Neural progenitor cell (in vitro differentiated cells): ENCODE measurements around the gene MSANTD2. TPM values are rescaled to one million over a fixed set of nuclear protein-coding genes. Genes with fewer than 3 reads are reported as not detected.

ENCODE experiments used
- DNase-seq: peaks from one replicate; pipeline ENCODE4 v3.0.0-alpha.2; 2016; ENCODE audit warnings: low spot score
- H2AFZ ChIP-seq: fragments of 200-600 bp; sonication (generic); replicated peaks from 2 replicates; pipeline ENCODE4 v1.6.1; 2016; ENCODE audit warnings: antibody characterized with exemption
- H3F3A ChIP-seq: fragments of 200-600 bp; sonication (generic); 2 replicates; pipeline ENCODE4 v1.6.1; 2016; ENCODE audit warnings: antibody characterized with exemption, low read depth
- H3K27ac ChIP-seq: fragments of 200-600 bp; sonication (generic); 2 replicates; pipeline ENCODE4 v1.5.1; 2016; ENCODE audit warnings: mild to moderate bottlenecking
- H3K27me3 ChIP-seq: fragments of 200-600 bp; sonication (generic); 2 replicates; pipeline ENCODE4 v1.6.1; 2016; ENCODE audit warnings: mild to moderate bottlenecking, moderate library complexity
- H3K36me3 ChIP-seq: fragments of 200-600 bp; sonication (generic); 2 replicates; pipeline ENCODE4 v1.5.1; 2016
- H3K4me1 ChIP-seq: fragments of 200-600 bp; sonication (generic); 2 replicates; pipeline ENCODE4 v1.6.1; 2016; ENCODE audit warnings: mixed run types
- H3K4me2 ChIP-seq: fragments of 200-600 bp; sonication (generic); 2 replicates; pipeline ENCODE4 v1.6.1; 2016
- H3K4me3 ChIP-seq: fragments of 200-600 bp; sonication (generic); 2 replicates; pipeline ENCODE4 v1.5.1; 2016
- H3K79me2 ChIP-seq: fragments of 200-600 bp; sonication (generic); 2 replicates; pipeline ENCODE4 v1.6.1; 2016; ENCODE audit warnings: low read depth
- H3K9ac ChIP-seq: fragments of 200-600 bp; sonication (generic); 2 replicates; pipeline ENCODE4 v1.6.1; 2016
- H3K9me3 ChIP-seq: fragments of 200-600 bp; sonication (generic); 2 replicates; pipeline ENCODE4 v1.5.1; 2016; ENCODE audit warnings: low read depth
- H4K20me1 ChIP-seq: fragments of 200-600 bp; sonication (generic); 2 replicates; pipeline ENCODE4 v1.6.1; 2016; ENCODE audit warnings: low read depth
- H3K27ac Mint-ChIP-seq: 3 replicates; pipeline ENCODE4 v1.8.0; 2021; ENCODE audit warnings: mixed read lengths
- H3K27me3 Mint-ChIP-seq: 2 replicates; pipeline ENCODE4 v1.8.0; 2022; ENCODE audit warnings: low read depth, mild to moderate bottlenecking, inconsistent platforms, moderate library complexity, mixed read lengths; ENCODE audit not compliant: insufficient read depth
- H3K36me3 Mint-ChIP-seq: 3 replicates; pipeline ENCODE4 v1.8.0; 2021; ENCODE audit warnings: mixed read lengths
- H3K4me1 Mint-ChIP-seq: 3 replicates; pipeline ENCODE4 v1.8.0; 2021; ENCODE audit warnings: mixed read lengths
- H3K4me3 Mint-ChIP-seq: 3 replicates; pipeline ENCODE4 v1.8.0; 2021; ENCODE audit warnings: mild to moderate bottlenecking, moderate library complexity, mixed read lengths
- H3K9me3 Mint-ChIP-seq: 3 replicates; pipeline ENCODE4 v1.8.0; 2020; ENCODE audit warnings: mixed read lengths
- EZH2 ChIP-seq: fragments of 200-600 bp; sonication (generic); IDR thresholded peaks from 2 replicates; pipeline ENCODE4 v1.6.1; 2017; ENCODE audit warnings: antibody characterized with exemption, mild to moderate bottlenecking, moderate library complexity
- EZH2phosphoT487 ChIP-seq: fragments of 200-600 bp; sonication (generic); IDR thresholded peaks from 2 replicates; pipeline ENCODE4 v1.6.1; 2017; ENCODE audit warnings: antibody characterized with exemption
- total RNA-seq: library from RNA; depleted of rRNA; stranded (reverse); fragments of >200 nt; gene quantifications from 2 replicates; pipeline ENCODE4 v1.2.3, GENCODE V29; 2015; ENCODE audit warnings: low replicate concordance
- TF ChIP-seq, protein P1 (sequence below): fragments of 200-600 bp; sonication (generic); IDR thresholded peaks from 2 replicates; pipeline ENCODE4 v1.5.1; 2017; ENCODE audit warnings: antibody characterized with exemption, mild to moderate bottlenecking

Gene MSANTD2
- total RNA-seq, 1 donor from 2014 or later, result 41.9 TPM

DNA sequence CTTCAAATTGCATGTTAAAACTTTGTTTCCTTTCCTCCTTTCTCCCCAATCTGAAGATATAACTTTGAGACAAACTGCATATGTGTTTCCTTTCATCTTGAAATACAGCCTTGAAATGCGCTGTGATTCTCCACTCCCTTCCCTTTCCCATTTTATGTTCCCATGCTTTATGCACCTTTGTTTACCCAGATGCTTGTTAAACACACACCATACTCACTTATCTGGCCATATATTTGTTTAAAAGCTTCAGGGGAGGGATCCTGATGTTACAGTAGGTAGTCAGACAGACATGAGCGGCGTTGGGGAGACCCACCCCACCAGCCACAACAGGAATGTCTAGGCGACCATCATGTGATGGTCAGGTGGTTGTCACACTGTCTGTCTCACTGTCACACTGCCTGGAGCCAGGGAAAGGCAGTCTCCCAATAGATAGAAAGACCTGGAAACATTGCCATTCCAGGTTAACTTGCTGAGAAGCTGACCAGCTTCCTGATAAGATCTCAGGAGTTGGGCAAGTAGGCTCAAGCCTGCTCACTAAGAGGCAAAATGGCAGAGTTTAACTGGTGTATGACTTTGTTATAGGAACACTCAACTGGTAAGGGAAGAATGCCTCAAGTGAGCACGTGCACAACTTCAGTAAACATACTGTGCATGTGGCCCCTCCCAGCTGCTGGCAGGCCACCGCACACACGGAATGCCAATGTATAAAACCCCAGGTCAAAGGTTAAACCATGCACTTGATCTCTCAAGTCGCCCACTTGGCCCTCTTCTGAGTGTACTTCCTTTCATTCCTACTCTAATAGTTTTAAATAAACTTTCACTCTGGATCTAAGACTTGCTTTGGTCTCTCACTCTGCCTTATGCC is 23.5 kb upstream of the MSANTD2 start:
- DNase-seq, result no peak
- Histone ChIP-seq H2AFZ (no peak overlapping the region), H3K79me2 (no peaks in the 10 kb centered on the region), H3K27me3 (no peaks in the 10 kb centered on the region), H3K36me3 (no peaks in the 10 kb centered on the region), H3K9ac (no peak overlapping the region), H3F3A (no peaks in the 10 kb centered on the region), H3K4me2 (no peak overlapping the region), H3K4me3 (no peak overlapping the region), H3K9me3 (no peaks in the 10 kb centered on the region), H3K4me1 (no peaks in the 10 kb centered on the region), H4K20me1 (no peaks in the 10 kb centered on the region), H3K27ac (no peak overlapping the region)
- no peaks in the 10 kb centered on the region for H3K9me3 Mint-ChIP-seq
- peaks cover 10% of the 10 kb centered on the region for H3K27me3 Mint-ChIP-seq
- no peak overlapping the region for H3K4me3 Mint-ChIP-seq
- H3K36me3 Mint-ChIP-seq, result no peaks in the 10 kb centered on the region
- H3K4me1 Mint-ChIP-seq, result no peaks in the 10 kb centered on the region
- no peak for TF ChIP-seq EZH2
- TF ChIP-seq, protein P1, sequence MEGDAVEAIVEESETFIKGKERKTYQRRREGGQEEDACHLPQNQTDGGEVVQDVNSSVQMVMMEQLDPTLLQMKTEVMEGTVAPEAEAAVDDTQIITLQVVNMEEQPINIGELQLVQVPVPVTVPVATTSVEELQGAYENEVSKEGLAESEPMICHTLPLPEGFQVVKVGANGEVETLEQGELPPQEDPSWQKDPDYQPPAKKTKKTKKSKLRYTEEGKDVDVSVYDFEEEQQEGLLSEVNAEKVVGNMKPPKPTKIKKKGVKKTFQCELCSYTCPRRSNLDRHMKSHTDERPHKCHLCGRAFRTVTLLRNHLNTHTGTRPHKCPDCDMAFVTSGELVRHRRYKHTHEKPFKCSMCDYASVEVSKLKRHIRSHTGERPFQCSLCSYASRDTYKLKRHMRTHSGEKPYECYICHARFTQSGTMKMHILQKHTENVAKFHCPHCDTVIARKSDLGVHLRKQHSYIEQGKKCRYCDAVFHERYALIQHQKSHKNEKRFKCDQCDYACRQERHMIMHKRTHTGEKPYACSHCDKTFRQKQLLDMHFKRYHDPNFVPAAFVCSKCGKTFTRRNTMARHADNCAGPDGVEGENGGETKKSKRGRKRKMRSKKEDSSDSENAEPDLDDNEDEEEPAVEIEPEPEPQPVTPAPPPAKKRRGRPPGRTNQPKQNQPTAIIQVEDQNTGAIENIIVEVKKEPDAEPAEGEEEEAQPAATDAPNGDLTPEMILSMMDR, result no peak
- no peak for TF ChIP-seq EZH2phosphoT487
- no peak overlapping the region for H3K27ac Mint-ChIP-seq

DNA sequence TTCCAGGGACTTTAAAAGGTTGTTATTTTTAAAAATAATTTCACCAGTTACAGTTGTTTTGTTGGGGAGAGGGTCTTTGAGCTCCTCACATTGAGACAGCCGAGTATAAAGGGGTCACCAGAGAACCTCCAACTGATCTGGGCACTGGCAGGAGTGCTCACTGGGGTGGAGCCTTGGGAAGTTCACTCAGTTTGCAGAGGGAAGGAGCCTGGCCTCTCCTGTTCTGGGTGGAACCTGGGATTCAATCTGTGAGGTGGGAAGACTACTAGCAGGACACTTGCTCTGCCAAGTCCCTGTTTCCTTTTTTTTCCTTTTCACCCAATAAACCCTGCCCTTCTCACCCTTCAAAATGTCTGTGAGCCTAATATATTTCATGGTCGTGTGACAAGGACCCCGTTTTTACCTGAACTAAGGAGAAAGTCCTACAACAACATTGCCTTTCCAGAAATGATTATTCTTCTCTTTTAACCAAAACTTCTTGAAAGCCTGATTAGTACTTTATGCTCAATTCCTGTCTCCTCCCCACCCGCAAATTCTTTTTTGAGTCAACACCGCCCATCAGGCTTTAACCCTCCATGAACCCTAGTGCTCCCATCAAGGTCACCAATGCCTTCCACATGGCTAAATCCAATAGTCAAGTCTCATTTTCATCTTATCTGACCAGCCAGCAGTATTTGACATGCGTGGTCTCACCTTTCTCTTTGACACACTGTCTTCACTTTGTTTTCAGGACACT is 22.0 kb upstream of the MSANTD2 start:
- DNase-seq, result no peak
- Histone ChIP-seq H3K9ac (no peak overlapping the region), H3K4me3 (no peak overlapping the region), H3K79me2 (no peaks in the 10 kb centered on the region), H2AFZ (no peak overlapping the region), H3K9me3 (no peaks in the 10 kb centered on the region), H3K4me2 (no peak overlapping the region), H4K20me1 (no peaks in the 10 kb centered on the region), H3K36me3 (no peaks in the 10 kb centered on the region), H3K27ac (no peak overlapping the region), H3F3A (no peaks in the 10 kb centered on the region), H3K27me3 (no peaks in the 10 kb centered on the region), H3K4me1 (no peaks in the 10 kb centered on the region)
- H3K27me3 Mint-ChIP-seq, result peaks cover 12% of the 10 kb centered on the region
- no peaks in the 10 kb centered on the region for H3K4me1 Mint-ChIP-seq
- no peaks in the 10 kb centered on the region for H3K36me3 Mint-ChIP-seq
- no peak for TF ChIP-seq EZH2
- no peak for TF ChIP-seq EZH2phosphoT487
- TF ChIP-seq, protein P1, result no peak
- H3K9me3 Mint-ChIP-seq, result no peaks in the 10 kb centered on the region
- no peak overlapping the region for H3K4me3 Mint-ChIP-seq
- no peak overlapping the region for H3K27ac Mint-ChIP-seq

DNA sequence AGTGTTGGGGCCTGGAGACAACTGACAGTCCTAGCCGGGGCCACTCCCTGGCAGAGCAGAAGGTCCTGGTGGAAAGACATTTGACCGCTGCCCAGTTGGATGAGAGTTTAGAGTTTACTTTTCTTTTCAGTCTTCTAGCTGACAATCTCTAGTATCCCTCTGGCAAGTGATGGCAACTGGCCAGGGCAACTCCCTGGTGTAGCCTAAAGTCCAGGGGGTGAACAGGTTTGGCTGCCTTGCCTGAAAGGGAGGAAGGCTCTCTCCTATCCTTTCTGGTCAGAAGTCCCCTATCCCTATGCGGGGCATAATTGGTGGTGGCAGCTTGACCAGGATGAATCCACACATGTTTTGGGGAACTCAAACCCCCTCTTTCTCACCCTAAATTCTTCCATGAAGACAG is 16.8 kb upstream of the MSANTD2 start:
- no peaks in the 10 kb centered on the region for H4K20me1 ChIP-seq
- H3K4me1 ChIP-seq, result no peaks in the 10 kb centered on the region
- no peaks in the 10 kb centered on the region for H3K4me1 Mint-ChIP-seq
- no peaks in the 10 kb centered on the region for H3K9me3 Mint-ChIP-seq
- H3K9me3 ChIP-seq, result no peaks in the 10 kb centered on the region
- peaks cover 10% of the 10 kb centered on the region for H3K27me3 Mint-ChIP-seq
- H3K36me3 ChIP-seq, result no peaks in the 10 kb centered on the region
- no peak overlapping the region for H3K27ac ChIP-seq
- no peaks in the 10 kb centered on the region for H3F3A ChIP-seq
- TF ChIP-seq, protein P1, result no peak
- TF ChIP-seq EZH2, result no peak
- no peak for TF ChIP-seq EZH2phosphoT487
- no peak overlapping the region for H2AFZ ChIP-seq
- no peak overlapping the region for H3K27ac Mint-ChIP-seq
- no peaks in the 10 kb centered on the region for H3K36me3 Mint-ChIP-seq
- H3K27me3 ChIP-seq, result no peaks in the 10 kb centered on the region
- H3K79me2 ChIP-seq, result no peaks in the 10 kb centered on the region
- H3K4me3 Mint-ChIP-seq, result no peak overlapping the region
- no peak overlapping the region for H3K4me3 ChIP-seq
- H3K9ac ChIP-seq, result no peak overlapping the region
- DNase-seq, result no peak
- H3K4me2 ChIP-seq, result no peak overlapping the region
